ENCODE results near the gene FGF7. TPM values are rescaled to one million over a fixed set of nuclear protein-coding genes. Genes with fewer than 3 reads are reported as not detected.
A peak's percentile ranks its signal among the peaks of the same experiment; 100 is the strongest.
"Not testable (repeated sequence)": the region's sequence is repeated elsewhere in the genome, so short reads cannot be mapped to it uniquely, and the experiment has no call there.

The FGF7 gene, protein sequence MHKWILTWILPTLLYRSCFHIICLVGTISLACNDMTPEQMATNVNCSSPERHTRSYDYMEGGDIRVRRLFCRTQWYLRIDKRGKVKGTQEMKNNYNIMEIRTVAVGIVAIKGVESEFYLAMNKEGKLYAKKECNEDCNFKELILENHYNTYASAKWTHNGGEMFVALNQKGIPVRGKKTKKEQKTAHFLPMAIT
- total RNA-seq (2014; rRNA removed; shearing (Covaris generic)), result 1.1 and 11.5 TPM in 2 replicates

DNA sequence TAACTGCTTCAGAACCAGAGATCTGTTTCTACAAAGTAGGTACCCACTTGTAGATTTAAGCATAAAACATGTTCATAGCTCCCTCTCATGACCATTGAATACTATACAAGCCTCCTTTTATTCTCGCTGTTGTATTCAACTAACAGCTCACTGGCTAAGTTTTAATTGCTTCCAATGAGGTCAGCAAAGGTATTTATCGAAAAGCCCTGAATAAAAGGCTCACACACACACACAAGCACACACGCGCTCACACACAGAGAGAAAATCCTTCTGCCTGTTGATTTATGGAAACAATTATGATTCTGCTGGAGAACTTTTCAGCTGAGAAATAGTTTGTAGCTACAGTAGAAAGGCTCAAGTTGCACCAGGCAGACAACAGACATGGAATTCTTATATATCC lies at the start of gene FGF7:
Gene FGF7, plus strand, starts transcription at position 222 of the 400 bp plus-strand sequence. CDS start 1,056 bp downstream, outside the sequence.
- DNase-seq (ENCODE audit: low read depth), result peak; percentile 3

DNA sequence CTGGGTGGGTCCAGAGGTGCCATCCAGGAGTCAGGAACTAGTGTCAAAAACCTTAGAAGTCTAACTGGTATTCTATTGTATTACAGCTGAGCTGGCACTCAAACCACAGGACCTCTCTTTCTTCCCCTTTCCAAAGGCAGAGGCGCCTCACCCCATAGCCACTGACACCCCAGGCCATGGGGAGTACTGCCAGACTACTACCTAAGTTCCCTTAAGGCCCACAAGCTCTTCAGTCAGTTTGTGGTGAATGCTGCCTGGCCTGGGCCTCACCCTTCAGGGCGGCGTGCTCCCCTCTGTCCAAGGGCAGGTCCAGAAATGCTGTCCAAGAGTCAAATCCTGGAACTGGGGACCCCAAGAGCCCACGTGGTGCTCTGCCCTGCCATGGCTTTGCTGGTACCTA lies 43.0 kb upstream of the FGF7 start:
- no peak for DNase-seq (ENCODE audit: low read depth)

- no peak for DNase-seq (ENCODE audit: low read depth)
Observed at GRCh38 chr15:49380912-49381311, 42.1 kb upstream of the FGF7 start.

- no peak for DNase-seq (ENCODE audit: low read depth)
Observed at GRCh38 chr15:49382394-49382793, 40.6 kb upstream of the FGF7 start.

DNA sequence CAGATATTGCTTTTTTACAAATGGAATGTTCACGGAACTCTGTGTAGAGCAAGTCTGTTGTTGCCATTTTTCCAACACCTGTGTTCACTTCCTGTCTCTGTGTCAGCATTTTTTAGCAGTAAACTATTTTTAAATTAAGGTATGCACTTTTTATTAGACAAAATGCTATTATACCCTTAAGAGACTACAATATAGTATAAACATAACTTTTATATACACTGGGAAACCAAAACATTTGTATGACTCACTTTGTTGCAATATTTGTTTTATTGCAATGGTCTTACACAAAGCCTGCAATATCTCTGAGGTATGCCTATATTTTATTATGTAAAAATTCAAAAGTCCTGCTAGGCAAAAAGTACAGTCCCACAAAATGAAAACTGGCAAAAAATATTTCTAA lies 39.8 kb upstream of the FGF7 start:
- peak; percentile 22 for DNase-seq (ENCODE audit: low read depth)

GRCh38 chr15:49387471-49387870 lies 35.6 kb upstream of the FGF7 start:
- no peak for DNase-seq (ENCODE audit: low read depth)

GRCh38 chr15:49402515-49403296 lies 20.3 kb upstream of the FGF7 start:
- DNase-seq (ENCODE audit: low read depth), result not testable (repeated sequence)

DNA sequence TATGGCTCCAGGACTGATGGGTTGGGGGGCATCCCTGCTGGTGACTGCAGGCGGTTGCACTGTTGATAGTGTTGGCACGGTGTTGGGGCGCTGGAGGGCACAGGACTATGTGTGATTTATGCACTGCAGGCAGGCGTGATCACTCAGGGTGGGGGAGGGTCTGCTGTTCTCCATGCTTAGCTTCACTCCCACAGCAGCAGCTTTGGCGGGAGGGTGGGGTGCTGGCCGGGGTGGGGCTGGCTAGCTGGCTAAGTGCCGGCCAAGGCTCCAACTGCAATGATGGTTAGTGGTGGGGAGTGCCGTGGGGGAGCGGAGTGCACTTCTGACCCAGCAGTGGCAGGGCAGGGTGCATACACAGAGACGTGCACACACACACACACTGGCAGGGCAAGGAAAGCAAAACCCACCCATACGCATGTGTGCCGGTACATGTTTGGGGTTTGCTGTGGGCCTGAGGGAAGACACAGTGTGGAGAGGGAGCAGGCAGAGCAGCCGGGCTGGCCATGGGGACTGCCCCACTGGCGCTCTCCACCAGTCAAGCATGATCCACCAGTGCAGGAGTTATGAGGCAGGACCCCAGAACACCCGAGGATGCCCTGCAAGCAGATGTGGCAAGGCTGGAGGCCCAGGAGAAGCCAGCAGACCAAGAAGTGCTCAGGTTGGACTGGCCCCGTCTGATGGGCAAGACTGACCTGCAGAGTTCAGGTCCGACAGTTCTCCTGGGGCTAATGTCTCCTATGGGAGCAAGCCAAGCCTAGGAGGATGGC lies 16.5 kb upstream of the FGF7 start:
- DNase-seq (ENCODE audit: low read depth), result no peak

GRCh38 chr15:49410641-49411040 lies 12.4 kb upstream of the FGF7 start:
- no peak for DNase-seq (ENCODE audit: low read depth)

- DNase-seq (ENCODE audit: low read depth), result no peak
Observed at GRCh38 chr15:49412797-49413196, 10.2 kb upstream of the FGF7 start.

- peak; percentile 3 for DNase-seq (ENCODE audit: low read depth)
Observed at GRCh38 chr15:49415149-49415548, 7.9 kb upstream of the FGF7 start.

GRCh38 chr15:49415638-49416037 lies 7.4 kb upstream of the FGF7 start:
- peak; percentile 84 for DNase-seq (ENCODE audit: low read depth)

DNA sequence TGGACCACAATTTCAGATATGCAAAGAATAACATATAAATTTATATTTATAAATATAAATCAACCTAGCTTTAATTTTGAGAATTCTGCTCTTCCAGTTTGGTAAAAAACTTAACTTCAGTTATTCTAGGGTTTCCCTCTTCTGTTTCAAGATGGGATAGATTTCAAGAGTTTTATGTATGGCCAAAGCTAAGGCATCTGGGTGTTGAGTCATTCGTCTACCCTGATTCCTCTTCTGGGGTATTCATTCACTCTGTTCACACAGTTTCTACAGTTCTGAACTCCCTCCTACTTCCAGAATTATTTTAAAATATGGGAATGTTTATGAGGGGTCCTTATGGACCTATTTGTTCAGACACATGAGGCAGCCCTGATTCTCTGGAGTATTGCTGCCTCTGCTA lies 4.2 kb upstream of the FGF7 start:
- DNase-seq (ENCODE audit: low read depth), result no peak

DNA sequence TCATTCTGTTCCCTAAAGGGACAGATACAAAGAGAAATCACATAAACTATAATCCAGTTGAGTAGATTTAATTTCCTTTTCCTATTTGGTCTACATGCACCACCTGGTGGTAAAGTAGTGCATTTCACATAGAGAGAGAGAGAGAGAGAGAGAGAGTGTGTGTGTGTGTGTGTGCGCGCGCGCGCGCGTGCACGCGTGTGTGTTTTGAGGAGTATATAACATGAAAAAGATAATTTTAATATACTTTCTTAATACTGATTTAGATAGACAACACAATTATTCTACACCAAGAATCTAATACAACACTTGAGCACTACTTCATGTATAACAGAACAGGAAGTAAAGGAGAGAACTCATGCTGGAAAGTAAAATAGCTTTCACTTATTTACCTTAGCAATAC lies 1.1 kb upstream of the FGF7 start:
- peak; percentile 40 for DNase-seq (ENCODE audit: low read depth)

- no peak for DNase-seq (ENCODE audit: low read depth)
Observed at GRCh38 chr15:49423901-49424550, 984 bp downstream of the FGF7 start.

DNA sequence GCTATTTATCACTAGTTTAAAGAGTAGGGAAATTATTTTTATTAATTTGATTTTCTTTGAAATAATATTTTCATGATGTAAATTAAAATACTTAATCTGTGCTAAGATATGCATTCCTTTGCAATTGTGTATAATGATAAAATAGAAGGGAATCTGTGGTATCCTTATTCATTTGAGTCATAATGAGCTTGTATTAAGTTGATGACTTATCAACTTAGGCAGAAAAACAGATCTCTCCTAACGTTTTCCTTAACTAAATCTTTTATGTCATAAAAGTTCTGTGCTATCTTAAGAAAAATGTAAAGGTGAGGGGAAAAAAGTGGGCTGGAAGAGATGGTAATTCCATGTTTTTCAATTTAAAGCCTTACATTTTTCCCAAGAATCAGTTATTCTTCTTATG lies 1.9 kb downstream of the FGF7 start:
- DNase-seq (ENCODE audit: low read depth), result peak; percentile 12

DNA sequence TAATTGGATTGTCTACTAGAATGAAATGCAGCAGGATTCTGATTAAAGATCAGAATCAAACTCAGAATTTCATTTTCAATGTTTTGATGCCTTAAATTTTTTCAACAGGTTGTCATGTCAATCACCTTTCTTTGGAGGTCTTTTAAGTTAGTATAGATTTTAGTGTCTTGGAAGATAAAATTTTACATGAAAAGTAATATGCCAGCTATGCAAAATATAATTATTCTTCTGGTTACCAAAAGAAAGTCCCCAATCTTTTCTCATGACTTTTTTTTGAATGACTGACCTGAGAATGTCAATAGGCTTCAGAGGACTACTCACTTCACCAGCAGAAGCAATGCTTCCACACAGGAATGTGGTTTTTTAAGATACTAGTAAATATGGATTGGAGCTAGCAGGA lies 4.3 kb downstream of the FGF7 start:
- DNase-seq (ENCODE audit: low read depth), result no peak

- DNase-seq (ENCODE audit: low read depth), result peak; percentile 28
Observed at GRCh38 chr15:49428409-49429095, 5.5 kb downstream of the FGF7 start.

DNA sequence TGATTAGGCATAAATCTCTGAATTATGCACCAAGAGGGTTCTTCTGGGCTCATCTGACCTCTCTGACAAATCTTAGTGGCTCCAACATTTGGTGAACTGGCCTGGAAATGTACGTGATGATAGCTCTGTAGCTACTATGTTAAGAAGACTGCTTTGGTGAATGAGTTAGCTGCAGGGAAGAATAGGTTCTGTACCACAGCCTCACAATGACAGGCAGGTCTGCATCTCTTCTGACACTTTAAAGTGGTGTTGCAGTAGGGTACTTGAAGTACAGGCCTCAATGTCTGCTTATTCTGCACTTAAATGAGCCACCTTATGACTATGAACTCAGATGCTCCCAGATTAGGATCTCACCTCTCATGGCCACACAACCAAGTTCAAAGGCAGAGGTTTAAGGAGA lies 7.0 kb downstream of the FGF7 start:
- DNase-seq (ENCODE audit: low read depth), result no peak

DNA sequence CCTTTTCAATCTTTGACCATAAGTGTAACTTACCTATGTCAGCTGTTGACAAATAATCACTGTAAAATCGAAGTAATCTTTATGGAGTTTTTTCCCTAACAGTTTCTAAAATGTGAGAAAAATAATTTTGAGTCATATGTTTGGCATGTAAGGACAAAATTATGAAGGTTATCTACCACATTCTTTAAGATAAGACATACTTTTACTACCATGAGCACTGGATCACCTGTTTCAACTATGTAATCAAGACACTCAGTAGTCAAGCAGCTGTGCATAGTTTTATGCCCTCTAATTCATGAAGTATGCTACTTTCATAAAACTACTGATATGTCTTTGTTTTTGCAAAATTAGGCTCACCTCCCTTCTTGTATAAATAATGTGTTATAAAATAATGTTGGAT lies 12.1 kb downstream of the FGF7 start:
- no peak for DNase-seq (ENCODE audit: low read depth)

GRCh38 chr15:49436751-49437150 lies 13.7 kb downstream of the FGF7 start:
- DNase-seq (ENCODE audit: low read depth), result no peak

All from M059J (cell line).